Iris pigment epithelial cell (primary cell): ENCODE measurements around the gene DGKQ.
"Not testable (repeated sequence)": the region's sequence is repeated elsewhere in the genome, so short reads cannot be mapped to it uniquely, and the experiment has no call there.

ENCODE experiments used
- DNase-seq: peaks from one replicate; pipeline ENCODE4 v3.0.0-alpha.2; 2011; ENCODE audit warnings: low read depth

The DGKQ gene

GRCh38 chr4:925171-925570 lies 48.2 kb downstream of the DGKQ start:
- no peak for DNase-seq

DNA sequence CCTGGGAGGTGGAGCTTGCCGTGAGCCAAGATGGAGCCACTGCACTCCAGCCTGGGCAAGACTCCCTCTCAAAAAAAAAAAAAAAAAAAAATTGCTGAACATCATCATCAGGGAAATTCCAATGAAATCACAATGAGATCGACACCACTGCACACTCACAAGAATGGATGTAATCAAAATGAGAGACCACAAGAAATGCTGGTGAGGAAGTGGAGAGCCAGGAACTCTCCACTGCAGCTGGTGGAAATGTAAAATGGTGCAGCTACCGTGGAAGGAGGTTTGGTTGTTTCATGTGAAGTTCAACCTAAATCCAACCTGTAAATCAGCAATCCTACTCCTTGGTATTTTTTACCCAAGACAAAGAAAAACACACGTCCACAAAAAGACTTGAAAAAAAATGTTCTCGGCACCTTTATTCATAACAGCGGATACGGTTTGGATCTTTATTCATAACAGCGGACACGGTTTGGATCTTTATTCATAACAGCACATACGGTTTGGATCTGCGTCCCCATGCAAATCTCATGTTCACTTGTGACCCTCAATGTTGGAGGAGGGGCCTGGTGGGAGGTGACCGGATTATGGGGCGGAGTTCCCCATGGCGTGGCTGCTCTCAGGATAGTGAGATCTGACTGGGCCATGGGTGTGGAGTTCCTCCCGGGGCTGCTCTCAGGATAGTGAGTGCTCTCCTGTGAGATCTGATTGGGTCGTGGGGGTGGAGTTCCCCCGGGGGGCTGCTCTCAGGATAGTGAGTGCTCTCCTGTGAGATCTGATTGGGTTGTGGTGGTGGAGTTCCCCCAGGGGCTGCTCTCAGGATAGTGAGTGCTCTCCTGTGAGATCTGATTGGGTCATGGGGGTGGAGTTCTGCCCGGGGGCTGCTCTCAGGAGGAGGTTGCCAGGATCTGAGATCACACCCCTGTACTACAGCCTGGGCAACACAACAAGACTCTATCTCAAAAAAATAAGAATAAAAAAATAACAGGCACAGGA lies 49.0 kb downstream of the DGKQ start:
- DNase-seq = peak; percentile 57

DNA sequence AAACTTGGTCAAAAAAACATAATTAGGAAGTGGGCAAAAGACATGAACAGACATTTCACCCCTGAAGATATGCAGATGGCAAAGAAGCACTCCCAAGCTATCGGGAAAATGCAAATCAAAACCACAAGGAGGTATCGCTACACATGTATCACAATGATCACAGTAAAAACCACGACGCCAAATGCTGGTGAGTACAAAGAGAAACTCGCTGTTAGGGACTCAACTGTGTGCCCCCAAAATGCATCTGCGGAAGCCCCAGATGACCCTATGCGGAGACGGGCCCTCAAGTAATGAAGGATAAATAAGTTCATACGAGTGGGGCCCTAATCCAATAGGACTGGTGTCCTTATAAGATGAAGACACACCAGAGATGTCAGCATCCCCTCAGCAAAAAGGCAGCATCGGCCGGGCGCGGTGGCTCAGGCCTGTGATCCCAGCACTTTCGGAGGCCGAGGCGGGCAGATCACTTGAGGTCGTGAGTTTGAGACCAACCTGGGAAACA lies 51.5 kb downstream of the DGKQ start:
- no peak for DNase-seq

GRCh38 chr4:919004-919680 lies 54.2 kb downstream of the DGKQ start:
- DNase-seq = not testable (repeated sequence)

DNA sequence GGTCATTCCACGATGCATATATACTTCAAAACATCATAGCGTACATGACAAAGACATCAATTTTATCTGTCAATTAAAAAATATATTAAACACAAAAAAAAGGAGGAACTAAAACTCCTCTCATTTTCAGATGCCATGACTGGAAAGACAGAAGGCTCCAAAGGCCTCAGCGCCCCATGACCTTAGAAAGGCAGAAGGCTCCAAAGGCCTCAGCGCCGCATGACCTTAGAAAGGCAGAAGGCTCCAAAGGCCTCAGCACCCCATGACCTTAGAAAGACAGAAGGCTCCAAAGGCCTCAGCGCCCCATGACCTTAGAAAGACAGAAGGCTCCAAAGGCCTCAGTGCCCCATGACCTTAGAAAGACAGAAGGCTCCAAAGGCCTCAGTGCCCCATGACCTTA lies 54.8 kb downstream of the DGKQ start:
- not testable (repeated sequence) for DNase-seq

DNA sequence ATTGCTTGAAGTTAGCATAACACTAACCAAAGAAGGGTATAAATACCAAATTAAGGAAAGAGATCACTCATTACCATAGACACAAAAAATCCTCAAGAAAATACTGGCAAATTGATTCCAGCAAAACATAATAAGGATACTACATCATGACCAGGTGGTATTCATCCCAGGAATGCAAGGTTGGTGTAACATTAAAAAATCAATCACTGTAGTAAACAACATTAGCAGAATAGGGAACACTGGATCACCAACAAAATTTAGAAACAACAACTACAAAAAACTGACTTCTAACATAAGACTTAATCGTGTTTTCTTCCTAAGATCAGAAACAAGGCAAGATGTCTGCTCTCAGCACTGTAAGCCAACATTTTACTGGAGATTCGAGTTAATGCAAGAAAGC lies 55.4 kb downstream of the DGKQ start:
- DNase-seq = no peak

GRCh38 chr4:917466-917865 lies 55.9 kb downstream of the DGKQ start:
- no peak for DNase-seq

GRCh38 chr4:915595-915994 lies 57.8 kb downstream of the DGKQ start:
- DNase-seq = peak; percentile 42

GRCh38 chr4:915041-915474 lies 58.3 kb downstream of the DGKQ start:
- DNase-seq = no peak

GRCh38 chr4:914531-914930 lies 58.8 kb downstream of the DGKQ start:
- DNase-seq = no peak

DNA sequence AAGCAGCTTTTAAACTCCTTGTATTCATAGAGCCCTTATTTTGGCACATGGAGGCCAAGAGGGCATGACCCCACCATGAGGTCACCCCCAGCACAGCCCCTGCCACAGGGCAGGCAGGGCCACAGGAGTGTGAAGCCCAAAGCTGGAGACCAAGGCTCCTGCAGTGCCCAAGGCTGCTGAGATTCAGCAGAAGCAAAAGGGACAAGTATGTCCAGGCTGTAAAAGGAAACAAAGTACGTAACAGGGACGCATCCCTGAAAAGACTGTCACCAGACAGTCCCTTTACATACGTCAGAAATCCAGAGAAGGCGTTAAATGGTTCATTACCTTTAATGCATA lies 60.1 kb downstream of the DGKQ start:
- DNase-seq = no peak

DNA sequence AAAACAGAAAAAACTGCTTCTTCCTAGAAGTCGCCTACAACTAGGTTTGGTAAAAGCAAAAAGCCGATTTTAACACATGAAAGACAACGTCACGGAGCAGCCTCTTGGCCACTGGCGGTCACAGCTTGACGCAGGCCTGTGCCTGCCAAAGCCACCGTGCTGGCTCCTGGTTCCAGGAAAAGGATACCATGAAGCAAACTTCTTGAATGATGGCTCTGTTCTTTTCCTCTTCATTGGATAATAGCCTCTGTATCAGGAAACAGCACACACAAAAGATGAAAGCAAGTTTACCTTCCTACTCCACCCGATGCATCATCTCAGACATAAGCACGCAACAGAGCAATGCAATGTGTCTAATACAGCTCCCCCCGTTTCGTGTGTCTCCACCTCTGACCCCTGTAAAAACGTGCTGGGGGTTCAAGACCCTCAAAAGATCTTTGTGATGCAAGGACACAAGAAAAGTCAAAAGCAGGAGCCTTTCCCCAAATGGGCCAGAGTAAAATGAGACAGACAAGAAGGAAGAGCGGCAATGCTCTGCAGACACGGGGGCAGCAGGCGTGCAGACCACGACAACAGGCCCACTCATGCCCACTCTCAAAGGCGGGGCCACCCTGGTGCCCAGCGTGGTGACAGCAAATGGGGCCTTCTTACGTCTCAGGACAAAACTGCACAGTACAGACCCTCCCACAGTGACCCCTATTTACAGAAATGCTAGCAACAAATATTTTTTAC lies 60.7 kb downstream of the DGKQ start:
- DNase-seq = no peak

- no peak for DNase-seq
Measured at GRCh38 chr4:911871-912490, 61.4 kb downstream of the DGKQ start.

DNA sequence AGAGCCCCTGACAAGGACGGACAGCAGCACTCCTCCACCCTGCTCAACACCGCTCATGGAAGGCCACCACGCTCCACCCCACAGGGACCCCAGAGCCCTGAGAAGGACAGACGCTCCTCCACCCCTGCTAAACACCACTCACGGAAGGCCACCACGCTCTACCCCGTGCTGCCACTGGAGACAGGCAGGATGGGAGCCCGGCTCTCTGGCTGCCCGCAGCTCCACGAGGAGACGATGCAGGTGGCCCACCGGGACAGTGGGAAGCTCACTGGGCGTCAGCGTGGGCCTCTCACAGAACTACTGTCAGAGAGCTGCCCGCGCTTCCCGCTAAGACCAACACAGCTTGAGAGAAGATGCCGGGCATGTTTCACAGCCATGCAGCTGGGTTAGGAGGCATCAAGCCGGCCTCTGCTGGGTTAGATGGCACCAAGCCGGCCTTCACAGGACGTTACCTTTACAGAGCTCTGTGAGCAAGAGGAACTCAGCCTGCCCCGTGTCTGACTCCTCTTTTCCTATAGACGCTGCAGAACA lies 62.1 kb downstream of the DGKQ start:
- DNase-seq = no peak

DNA sequence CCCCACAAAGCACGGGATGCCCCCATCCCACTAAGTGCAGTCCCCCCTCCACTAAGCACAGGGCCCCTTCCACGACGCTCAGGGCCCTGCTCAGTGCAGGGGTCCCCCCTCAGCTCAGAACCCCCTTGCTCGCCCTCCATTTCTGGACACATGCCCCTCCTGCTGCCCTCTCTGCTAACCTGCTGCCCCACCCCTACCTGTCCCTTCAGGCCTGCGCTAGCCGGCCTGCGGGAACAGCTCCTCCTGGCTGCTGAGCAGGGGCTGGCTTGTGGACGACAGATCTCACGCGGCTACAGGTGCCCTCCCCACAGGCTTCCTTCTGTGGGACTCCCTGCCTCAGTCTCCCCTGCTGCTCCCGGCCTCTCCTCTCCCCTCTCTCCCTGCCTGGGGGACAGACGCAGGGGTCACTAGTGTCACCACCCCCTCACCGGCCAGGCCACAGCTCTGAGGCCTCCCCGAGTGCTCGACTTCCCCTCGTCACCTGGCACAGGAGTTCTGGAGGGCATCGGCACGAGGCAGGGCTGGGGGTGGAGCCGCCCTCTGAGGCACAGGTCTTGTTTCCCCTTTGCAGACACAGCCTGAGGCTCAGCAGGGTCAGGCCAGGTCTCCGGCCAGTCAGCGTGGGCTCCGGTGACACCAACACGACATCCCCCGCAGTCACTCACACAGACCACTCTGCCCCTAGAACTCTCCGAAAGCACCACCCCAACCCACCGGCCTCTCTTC lies 62.8 kb downstream of the DGKQ start:
- no peak for DNase-seq

DNA sequence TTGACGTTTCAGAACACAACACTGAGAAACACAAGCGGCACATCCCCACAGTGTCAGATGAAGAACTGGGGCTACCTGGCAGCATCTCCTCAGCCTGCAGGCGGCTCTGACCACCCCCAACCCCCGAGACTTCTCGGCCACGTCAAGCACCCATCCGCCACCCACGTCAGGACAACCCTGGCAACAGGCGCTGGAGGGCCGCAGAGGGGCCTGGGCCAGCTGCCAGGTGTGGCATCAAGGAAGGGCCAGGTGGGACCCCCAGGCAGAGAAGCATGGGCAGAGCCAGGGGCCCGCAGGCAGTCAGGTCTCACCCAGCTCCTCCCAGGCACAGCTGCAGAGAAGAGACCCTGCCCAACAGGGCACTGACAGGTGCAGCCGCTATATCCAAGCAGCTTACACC lies 63.5 kb downstream of the DGKQ start:
- DNase-seq = no peak

GRCh38 chr4:909131-909571 lies 64.2 kb downstream of the DGKQ start:
- DNase-seq = no peak
